SK-N-SH (cell line): ENCODE data around the gene SERTAD2. TPM values are rescaled to one million over a fixed set of nuclear protein-coding genes. Genes with fewer than 3 reads are reported as not detected.

Experiments
- CTCF ChIA-PET: fragments of 300-600, 350-600 bp; formaldehyde crosslinking; extraction: SDS; loops from one replicate; lab custom pipeline; 2021; lab: Yijun Ruan, JAX
- POLR2A ChIA-PET: fragments of 350-600 bp; sonication (Branson Sonifier 250); formaldehyde crosslinking; extraction: SDS; loops from one replicate; lab custom pipeline; 2020; ENCODE audit warnings: antibody characterized with exemption, inconsistent platforms; lab: Yijun Ruan, JAX
- DNase-seq: peaks from one replicate; pipeline ENCODE4 v3.0.0; 2012
- H2AFZ ChIP-seq: fragments of 200-600 bp; sonication (generic); 2 replicates; pipeline ENCODE4 v1.8.1; 2016; ENCODE audit warnings: antibody characterized with exemption, mild to moderate bottlenecking, low read depth
- H3F3A ChIP-seq: fragments of 200-600 bp; sonication (generic); replicated peaks from 2 replicates; pipeline ENCODE3; 2016; ENCODE audit warnings: antibody characterized with exemption, mild to moderate bottlenecking; ENCODE audit not compliant: insufficient read depth
- H3K27ac ChIP-seq, 2 experiments: fragments of 200-500 bp in 1 of 2; fragments of 200-600 bp in 1 of 2; sonication (Bioruptor generic) in 1 of 2; sonication (generic), shearing (Covaris generic) in 1 of 2; 2 replicates each; pipeline versions ENCODE4 v1.5.1 to v1.6.1; 2014 to 2016; ENCODE audit warnings: low read depth in 2 of 2, inconsistent platforms in 1 of 2, low read length in 1 of 2, mild to moderate bottlenecking in 1 of 2, mixed read lengths in 1 of 2
- H3K27me3 ChIP-seq: fragments of 200-600 bp; sonication (generic), shearing (Covaris generic); 2 replicates; pipeline ENCODE4 v1.6.1; 2016; ENCODE audit warnings: mixed run types; ENCODE audit not compliant: insufficient read depth
- H3K36me3 ChIP-seq, 2 experiments: fragments of 200-500 bp in 1 of 2; fragments of 200-600 bp in 1 of 2; sonication (Bioruptor generic) in 1 of 2; sonication (generic) in 1 of 2; replicated peaks in 1 of 2; 2 replicates each; pipeline versions ENCODE3 to v1.5.1; 2014 to 2016; ENCODE audit warnings: low read length in 1 of 2, mild to moderate bottlenecking in 1 of 2; ENCODE audit not compliant: insufficient read depth in 2 of 2, control insufficient read depth in 1 of 2
- H3K4me1 ChIP-seq, 2 experiments: fragments of 200-500 bp in 1 of 2; fragments of 200-600 bp in 1 of 2; sonication (Bioruptor generic) in 1 of 2; sonication (generic), shearing (Covaris generic) in 1 of 2; 2 replicates each; pipeline versions ENCODE4 v1.5.1 to v1.6.1; 2014 to 2016; ENCODE audit warnings: low read depth in 1 of 2, low read length in 1 of 2, mixed run types in 1 of 2; ENCODE audit not compliant: insufficient read depth in 2 of 2, control insufficient read depth in 1 of 2
- H3K4me2 ChIP-seq: fragments of 200-600 bp; sonication (generic), shearing (Covaris generic); 2 replicates; pipeline ENCODE4 v1.6.1; 2017; ENCODE audit warnings: mixed run types
- H3K4me3 ChIP-seq, 2 experiments: fragments of 200-500 bp in 1 of 2; fragments of 200-600 bp in 1 of 2; sonication (Bioruptor generic) in 1 of 2; sonication (generic), shearing (Covaris generic) in 1 of 2; 2 replicates each; pipeline versions ENCODE4 v1.5.1 to v1.8.1; 2014 to 2016; ENCODE audit warnings: low read depth in 2 of 2, inconsistent platforms in 1 of 2, low read length in 1 of 2, mild to moderate bottlenecking in 1 of 2, mixed read lengths in 1 of 2, moderate library complexity in 1 of 2
- H3K79me2 ChIP-seq: fragments of 200-600 bp; sonication (generic); 2 replicates; pipeline ENCODE4 v1.8.1; 2017; ENCODE audit warnings: mild to moderate bottlenecking; ENCODE audit not compliant: insufficient read depth
- H3K9ac ChIP-seq: fragments of 200-600 bp; sonication (generic); 2 replicates; pipeline ENCODE4 v1.6.1; 2017; ENCODE audit warnings: mixed run types
- H3K9me2 ChIP-seq: fragments of 200-600 bp; sonication (generic); 2 replicates; pipeline ENCODE4 v1.6.1; 2017; ENCODE audit warnings: mixed run types
- H3K9me3 ChIP-seq: fragments of 200-600 bp; sonication (generic); 2 replicates; pipeline ENCODE4 v1.6.1; 2017; ENCODE audit warnings: mixed run types, mild to moderate bottlenecking, moderate library complexity
- H4K20me1 ChIP-seq: fragments of 200-600 bp; sonication (generic); 2 replicates; pipeline ENCODE4 v1.6.1; 2017; ENCODE audit warnings: mild to moderate bottlenecking, mixed run types; ENCODE audit not compliant: insufficient read depth
- CHD2 ChIP-seq: fragments of 150-350 bp; IDR thresholded peaks from 2 replicates; pipeline ENCODE4 v1.6.1; 2018; ENCODE audit warnings: low read length; ENCODE audit not compliant: partially characterized antibody
- CTCF ChIP-seq: fragments of 200-600 bp; sonication (generic); IDR thresholded peaks from 2 replicates; pipeline ENCODE4 v1.6.1; 2017; ENCODE audit warnings: antibody characterized with exemption, mild to moderate bottlenecking, moderate library complexity
- FOSL2 ChIP-seq: IDR thresholded peaks from 2 replicates; pipeline ENCODE4 v1.4.0; 2012; ENCODE audit warnings: low read depth, mild to moderate bottlenecking, moderate library complexity, borderline replicate concordance
- FOXJ3 ChIP-seq: sonication (generic); formaldehyde crosslinking; IDR thresholded peaks from 2 replicates; pipeline ENCODE4 v1.5.1; 2020; ENCODE audit warnings: mild to moderate bottlenecking, missing genetic modification reagents
- FOXM1 ChIP-seq: IDR thresholded peaks from 2 replicates; pipeline ENCODE4 v1.4.0; 2012; ENCODE audit warnings: low read depth, mild to moderate bottlenecking
- GABPA ChIP-seq: IDR thresholded peaks from 2 replicates; pipeline ENCODE4 v1.4.0; 2012; ENCODE audit warnings: low read depth, mild to moderate bottlenecking
- GATA2 ChIP-seq: sonication (generic); formaldehyde crosslinking; IDR thresholded peaks from 2 replicates; pipeline ENCODE4 v1.5.0; 2020; ENCODE audit warnings: mild to moderate bottlenecking, missing genetic modification reagents
- NFIC ChIP-seq: IDR thresholded peaks from 2 replicates; pipeline ENCODE4 v1.4.0; 2012; ENCODE audit warnings: borderline replicate concordance
- PBX3 ChIP-seq: IDR thresholded peaks from 2 replicates; pipeline ENCODE4; 2012
- RAD21 ChIP-seq: IDR thresholded peaks from 2 replicates; pipeline ENCODE4 v1.6.1; 2012; ENCODE audit warnings: mild to moderate bottlenecking, low read length
- RCOR1 ChIP-seq: fragments of 150-350 bp; IDR thresholded peaks from 2 replicates; pipeline ENCODE4 v1.6.1; 2017; ENCODE audit warnings: antibody characterized with exemption, low read length
- RFX5 ChIP-seq: IDR thresholded peaks from 2 replicates; pipeline ENCODE4 v1.6.1; 2012; ENCODE audit warnings: mild to moderate bottlenecking, improper control_type of control experiment, low read length
- RXRA ChIP-seq: IDR thresholded peaks from 2 replicates; pipeline ENCODE4 v1.4.0; 2012; ENCODE audit warnings: low read depth, mild to moderate bottlenecking, borderline replicate concordance
- SMC3 ChIP-seq: IDR thresholded peaks from 2 replicates; pipeline ENCODE4 v1.6.1; 2012; ENCODE audit warnings: low read depth, low read length, improper control_type of control experiment
- TAF1 ChIP-seq: IDR thresholded peaks from 2 replicates; pipeline ENCODE4 v1.6.1; 2012; ENCODE audit warnings: low read depth, mild to moderate bottlenecking, low read length, moderate library complexity, borderline replicate concordance
- TCF12 ChIP-seq: IDR thresholded peaks from 2 replicates; pipeline ENCODE4 v1.4.0; 2012
- TEAD4 ChIP-seq: IDR thresholded peaks from 2 replicates; pipeline ENCODE4 v1.4.0; 2012; ENCODE audit warnings: mild to moderate bottlenecking, borderline replicate concordance; ENCODE audit not compliant: insufficient read depth
- WGBS: methylation state at CpG from one replicate; pipeline ENCODE4 v1.1.6; 2017; ENCODE audit warnings: low lambda C conversion rate; 5-methylcytosine and 5-hydroxymethylcytosine counted together
- polyA plus RNA-seq, 3 experiments: library from polyadenylated mRNA; depleted of rRNA; stranded (reverse); fragments of >200 nt; gene quantifications; 2 replicates each; pipeline ENCODE4 v1.2.3, GENCODE V29; 2012
- TF ChIP-seq, protein P1 (sequence below): IDR thresholded peaks from 2 replicates; pipeline ENCODE4 v1.4.0; 2012; ENCODE audit warnings: low read depth, borderline replicate concordance
- TF ChIP-seq, protein P2 (sequence below): fragments of 150-350 bp; IDR thresholded peaks from 2 replicates; pipeline ENCODE4 v1.6.1; 2017; ENCODE audit warnings: antibody characterized with exemption, low read length, low read depth, borderline replicate concordance
- TF ChIP-seq, protein P3 (sequence below): IDR thresholded peaks from 2 replicates; pipeline ENCODE4 v1.4.0; 2012; ENCODE audit warnings: low read depth, borderline replicate concordance

Gene SERTAD2
- polyA plus RNA-seq, 1 of the 3 experiments (the other 2 are of a cell fraction) = 9.1 TPM

DNA sequence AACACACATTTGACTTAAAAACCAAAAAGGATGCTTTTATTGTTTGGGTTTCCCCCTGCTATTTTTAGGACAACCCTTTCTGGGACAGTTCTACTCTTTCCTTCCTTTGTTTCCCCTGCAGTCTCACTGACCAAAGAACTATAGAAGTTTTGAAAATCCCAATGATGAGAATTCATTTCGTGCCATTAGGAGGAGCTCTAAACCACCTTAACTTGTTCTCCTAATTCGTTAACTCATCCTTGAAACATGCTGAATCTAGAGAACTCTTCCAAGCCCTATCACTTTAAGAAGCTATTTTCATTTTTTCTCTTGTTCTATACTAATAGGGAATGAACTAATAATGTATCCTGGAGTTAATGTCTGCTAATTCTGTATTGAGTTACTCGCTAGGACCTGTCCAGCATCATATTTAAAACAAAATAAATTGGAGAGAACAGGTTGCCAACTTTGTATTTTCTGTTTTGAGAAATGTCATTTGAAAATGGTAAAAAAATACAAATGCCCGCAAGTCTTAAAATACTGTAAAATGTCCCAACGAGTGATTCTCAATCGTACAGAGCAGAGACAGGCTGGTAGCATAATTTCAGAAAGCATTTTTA, 66.7 kb downstream of the SERTAD2 start:
- H4K20me1 ChIP-seq = no peaks in the 10 kb centered on the region
- DNase-seq = no peak
- H3K4me2 ChIP-seq = no peak overlapping the region
- ChIA-PET POLR2A (no interaction called here), CTCF (interaction anchor here (0.6 to 3.7 kb wide), 54 partner anchors 9 to 677 kb away, joined by 3 to 31 read pairs (median 4); partner anchors contain the start of genes AFTPH and SERTAD2)
- H3K9me2 ChIP-seq = no peaks in the 10 kb centered on the region
- no peak overlapping the region for H3K27ac ChIP-seq
- no peaks in the 10 kb centered on the region for H3K9me3 ChIP-seq
- TF ChIP-seq, protein P1, sequence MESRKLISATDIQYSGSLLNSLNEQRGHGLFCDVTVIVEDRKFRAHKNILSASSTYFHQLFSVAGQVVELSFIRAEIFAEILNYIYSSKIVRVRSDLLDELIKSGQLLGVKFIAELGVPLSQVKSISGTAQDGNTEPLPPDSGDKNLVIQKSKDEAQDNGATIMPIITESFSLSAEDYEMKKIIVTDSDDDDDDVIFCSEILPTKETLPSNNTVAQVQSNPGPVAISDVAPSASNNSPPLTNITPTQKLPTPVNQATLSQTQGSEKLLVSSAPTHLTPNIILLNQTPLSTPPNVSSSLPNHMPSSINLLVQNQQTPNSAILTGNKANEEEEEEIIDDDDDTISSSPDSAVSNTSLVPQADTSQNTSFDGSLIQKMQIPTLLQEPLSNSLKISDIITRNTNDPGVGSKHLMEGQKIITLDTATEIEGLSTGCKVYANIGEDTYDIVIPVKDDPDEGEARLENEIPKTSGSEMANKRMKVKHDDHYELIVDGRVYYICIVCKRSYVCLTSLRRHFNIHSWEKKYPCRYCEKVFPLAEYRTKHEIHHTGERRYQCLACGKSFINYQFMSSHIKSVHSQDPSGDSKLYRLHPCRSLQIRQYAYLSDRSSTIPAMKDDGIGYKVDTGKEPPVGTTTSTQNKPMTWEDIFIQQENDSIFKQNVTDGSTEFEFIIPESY = no peak
- no peak for TF ChIP-seq FOXM1
- TF ChIP-seq RAD21 = peak; percentile 86
- TF ChIP-seq, protein P2, sequence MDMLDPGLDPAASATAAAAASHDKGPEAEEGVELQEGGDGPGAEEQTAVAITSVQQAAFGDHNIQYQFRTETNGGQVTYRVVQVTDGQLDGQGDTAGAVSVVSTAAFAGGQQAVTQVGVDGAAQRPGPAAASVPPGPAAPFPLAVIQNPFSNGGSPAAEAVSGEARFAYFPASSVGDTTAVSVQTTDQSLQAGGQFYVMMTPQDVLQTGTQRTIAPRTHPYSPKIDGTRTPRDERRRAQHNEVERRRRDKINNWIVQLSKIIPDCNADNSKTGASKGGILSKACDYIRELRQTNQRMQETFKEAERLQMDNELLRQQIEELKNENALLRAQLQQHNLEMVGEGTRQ = no peak
- peak; percentile 14; the same call in 1 of the 2 replicates for TF ChIP-seq FOSL2
- TF ChIP-seq SMC3 = peak; percentile 71
- peak; percentile 76 for TF ChIP-seq CTCF
- TF ChIP-seq RCOR1 = no peak
- no peak for TF ChIP-seq TAF1
- no peak for TF ChIP-seq RFX5
- TF ChIP-seq, all 33 proteins: peak for 4
- Histone ChIP-seq H3F3A (peaks cover 8% of the 10 kb centered on the region), H3K4me3 (no peak overlapping the region), H3K9ac (no peak overlapping the region), H3K27me3 (no peaks in the 10 kb centered on the region), H2AFZ (no peak overlapping the region), H3K4me1 (peaks cover 2 to 4% of the 10 kb centered on the region in 2 experiments; a peak in 2 of 4 replicates), H3K36me3 (peaks cover 40 to 59% of the 10 kb centered on the region in 2 experiments), H3K79me2 (no peaks in the 10 kb centered on the region)
- 67% methylated on average over 6 of the region's 6 CpGs for WGBS

GRCh38 chr2:64586054-64586453, 67.7 kb downstream of the SERTAD2 start:
- Histone ChIP-seq H3F3A (peaks cover 8% of the 10 kb centered on the region), H3K9me2 (no peaks in the 10 kb centered on the region), H3K27me3 (no peaks in the 10 kb centered on the region), H2AFZ (no peak overlapping the region), H4K20me1 (no peaks in the 10 kb centered on the region), H3K36me3 (peaks cover 43 to 56% of the 10 kb centered on the region in 2 experiments), H3K79me2 (no peaks in the 10 kb centered on the region), H3K27ac (no peak overlapping the region), H3K4me1 (peaks cover 4% of the 10 kb centered on the region in 2 experiments; a peak in 2 of 4 replicates), H3K4me3 (no peak overlapping the region), H3K9me3 (no peaks in the 10 kb centered on the region)
- POLR2A ChIA-PET = no interaction called here
- no peak for DNase-seq
- 93% methylated on average over 4 of the region's 4 CpGs for WGBS
- TF ChIP-seq, protein P3, sequence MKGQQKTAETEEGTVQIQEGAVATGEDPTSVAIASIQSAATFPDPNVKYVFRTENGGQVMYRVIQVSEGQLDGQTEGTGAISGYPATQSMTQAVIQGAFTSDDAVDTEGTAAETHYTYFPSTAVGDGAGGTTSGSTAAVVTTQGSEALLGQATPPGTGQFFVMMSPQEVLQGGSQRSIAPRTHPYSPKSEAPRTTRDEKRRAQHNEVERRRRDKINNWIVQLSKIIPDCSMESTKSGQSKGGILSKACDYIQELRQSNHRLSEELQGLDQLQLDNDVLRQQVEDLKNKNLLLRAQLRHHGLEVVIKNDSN = no peak
- TF ChIP-seq GATA2 (no peak), RXRA (no peak), TEAD4 (no peak), FOXJ3 (no peak), PBX3 (no peak), TAF1 (no peak), SMC3 (no peak), GABPA (no peak), NFIC (no peak), CHD2 (no peak), TCF12 (no peak)
- TF ChIP-seq, all 33 proteins: peak for 0
- Histone ChIP-seq H3K4me2 (no peak overlapping the region), H3K9ac (no peak overlapping the region)
- CTCF ChIA-PET = interaction anchor here (0.8 to 3.7 kb wide), 25 partner anchors 9 to 319 kb away, joined by 3 to 31 read pairs (median 6); partner anchors contain the start of genes AFTPH and SERTAD2
